DOHH2 (cell line): ENCODE data around the gene TTLL9.

Experiments used
- H3F3A ChIP-seq: fragments of 200-600 bp; sonication (generic), shearing (Covaris generic); 2 replicates; pipeline ENCODE4 v1.6.0; 2016; ENCODE audit warnings: antibody characterized with exemption, mild to moderate bottlenecking; ENCODE audit not compliant: control insufficient read depth, insufficient read depth
- H3K27ac ChIP-seq: fragments of 200-600 bp; sonication (generic); 2 replicates; pipeline ENCODE4 v1.5.1; 2014; ENCODE audit warnings: low read depth, mild to moderate bottlenecking, low read length, moderate library complexity
- H3K27me3 ChIP-seq: fragments of 200-600 bp; sonication (generic); 2 replicates; pipeline ENCODE4 v1.6.1; 2014; ENCODE audit warnings: mild to moderate bottlenecking, low read length, mixed read lengths; ENCODE audit not compliant: control insufficient read depth
- H3K36me3 ChIP-seq: fragments of 200-600 bp; sonication (generic); 2 replicates; pipeline ENCODE4 v1.6.1; 2014; ENCODE audit warnings: mild to moderate bottlenecking, low read length, moderate library complexity, mixed read lengths; ENCODE audit not compliant: control insufficient read depth
- H3K4me1 ChIP-seq: fragments of 200-600 bp; sonication (generic); 2 replicates; pipeline ENCODE4 v1.6.1; 2014; ENCODE audit warnings: mild to moderate bottlenecking, low read length, mixed read lengths; ENCODE audit not compliant: control insufficient read depth
- H3K4me2 ChIP-seq: fragments of 200-600 bp; sonication (generic); 2 replicates; pipeline ENCODE4 v1.6.0; 2014; ENCODE audit warnings: mild to moderate bottlenecking, low read length, moderate library complexity
- H3K4me3 ChIP-seq: fragments of 200-600 bp; sonication (generic); 2 replicates; pipeline ENCODE4 v1.5.1; 2014; ENCODE audit warnings: mild to moderate bottlenecking, low read length, mixed read lengths
- H3K79me2 ChIP-seq: fragments of 200-600 bp; sonication (generic); 2 replicates; pipeline ENCODE4 v1.6.1; 2014; ENCODE audit warnings: mild to moderate bottlenecking, low read length, mixed read lengths; ENCODE audit not compliant: control insufficient read depth
- H3K9me2 ChIP-seq: fragments of 200-600 bp; sonication (generic); replicated peaks from 2 replicates; pipeline ENCODE4 v1.6.1; 2014; ENCODE audit warnings: mild to moderate bottlenecking, low read length, mixed read lengths; ENCODE audit not compliant: control insufficient read depth
- H3K9me3 ChIP-seq: fragments of 200-600 bp; sonication (generic); 2 replicates; pipeline ENCODE4 v1.6.1; 2014; ENCODE audit warnings: antibody characterized with exemption, low read length, mixed read lengths; ENCODE audit not compliant: control insufficient read depth, insufficient read depth
- H4K20me1 ChIP-seq: fragments of 200-600 bp; sonication (generic); 2 replicates; pipeline ENCODE4 v1.6.0; 2014; ENCODE audit warnings: low read depth, mild to moderate bottlenecking, antibody characterized with exemption, low read length, moderate library complexity; ENCODE audit not compliant: control insufficient read depth, insufficient read depth
- EZH2phosphoT487 ChIP-seq: fragments of 200-600 bp; sonication (generic); IDR thresholded peaks from 2 replicates; pipeline ENCODE4 v1.6.1; 2017; ENCODE audit warnings: borderline replicate concordance, mild to moderate bottlenecking, antibody characterized with exemption, low read length, moderate library complexity, mixed read lengths
- TF ChIP-seq, protein P1 (sequence below): fragments of 200-600 bp; sonication (generic); IDR thresholded peaks from one replicate; pipeline ENCODE4 v1.5.1; 2014; ENCODE audit warnings: antibody characterized with exemption, mild to moderate bottlenecking, low read depth, low read length; ENCODE audit not compliant: poor library complexity, severe bottlenecking

TTLL9 gene

DNA sequence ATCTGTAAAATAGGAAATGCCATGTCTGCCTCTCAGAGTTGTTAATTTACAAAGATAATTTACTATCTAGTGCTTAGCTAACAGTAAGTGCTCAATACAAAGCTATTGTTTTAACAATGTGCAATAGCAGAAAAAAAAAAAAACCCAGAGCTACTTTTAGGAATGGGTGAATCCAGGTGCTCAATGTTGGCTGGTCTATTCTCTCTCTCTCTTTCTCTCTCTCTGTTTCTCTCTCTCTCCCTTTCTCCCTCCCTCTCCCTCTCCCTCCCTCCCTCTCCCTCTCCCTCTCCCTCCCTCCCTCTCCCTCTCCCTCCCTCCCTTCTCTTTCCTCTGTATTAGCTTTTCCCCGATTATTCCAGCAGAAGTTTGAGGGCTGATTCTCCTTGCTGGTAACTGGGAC lies 67.4 kb downstream of the TTLL9 start:
- no peak overlapping the region for H3K4me3 ChIP-seq
- H3K4me1 ChIP-seq, result no peaks in the 10 kb centered on the region
- no peaks in the 10 kb centered on the region for H3K9me2 ChIP-seq
- H3K9me3 ChIP-seq, result no peaks in the 10 kb centered on the region
- no peaks in the 10 kb centered on the region for H3K36me3 ChIP-seq
- no peaks in the 10 kb centered on the region for H3K27me3 ChIP-seq
- no peak overlapping the region for H3K27ac ChIP-seq
- H3K79me2 ChIP-seq, result no peaks in the 10 kb centered on the region
- no peaks in the 10 kb centered on the region for H3F3A ChIP-seq
- TF ChIP-seq, protein P1, sequence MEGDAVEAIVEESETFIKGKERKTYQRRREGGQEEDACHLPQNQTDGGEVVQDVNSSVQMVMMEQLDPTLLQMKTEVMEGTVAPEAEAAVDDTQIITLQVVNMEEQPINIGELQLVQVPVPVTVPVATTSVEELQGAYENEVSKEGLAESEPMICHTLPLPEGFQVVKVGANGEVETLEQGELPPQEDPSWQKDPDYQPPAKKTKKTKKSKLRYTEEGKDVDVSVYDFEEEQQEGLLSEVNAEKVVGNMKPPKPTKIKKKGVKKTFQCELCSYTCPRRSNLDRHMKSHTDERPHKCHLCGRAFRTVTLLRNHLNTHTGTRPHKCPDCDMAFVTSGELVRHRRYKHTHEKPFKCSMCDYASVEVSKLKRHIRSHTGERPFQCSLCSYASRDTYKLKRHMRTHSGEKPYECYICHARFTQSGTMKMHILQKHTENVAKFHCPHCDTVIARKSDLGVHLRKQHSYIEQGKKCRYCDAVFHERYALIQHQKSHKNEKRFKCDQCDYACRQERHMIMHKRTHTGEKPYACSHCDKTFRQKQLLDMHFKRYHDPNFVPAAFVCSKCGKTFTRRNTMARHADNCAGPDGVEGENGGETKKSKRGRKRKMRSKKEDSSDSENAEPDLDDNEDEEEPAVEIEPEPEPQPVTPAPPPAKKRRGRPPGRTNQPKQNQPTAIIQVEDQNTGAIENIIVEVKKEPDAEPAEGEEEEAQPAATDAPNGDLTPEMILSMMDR, result no peak
- TF ChIP-seq EZH2phosphoT487, result no peak
- no peaks in the 10 kb centered on the region; the same call in 1 of the 2 replicates for H4K20me1 ChIP-seq
- no peak overlapping the region for H3K4me2 ChIP-seq

DNA sequence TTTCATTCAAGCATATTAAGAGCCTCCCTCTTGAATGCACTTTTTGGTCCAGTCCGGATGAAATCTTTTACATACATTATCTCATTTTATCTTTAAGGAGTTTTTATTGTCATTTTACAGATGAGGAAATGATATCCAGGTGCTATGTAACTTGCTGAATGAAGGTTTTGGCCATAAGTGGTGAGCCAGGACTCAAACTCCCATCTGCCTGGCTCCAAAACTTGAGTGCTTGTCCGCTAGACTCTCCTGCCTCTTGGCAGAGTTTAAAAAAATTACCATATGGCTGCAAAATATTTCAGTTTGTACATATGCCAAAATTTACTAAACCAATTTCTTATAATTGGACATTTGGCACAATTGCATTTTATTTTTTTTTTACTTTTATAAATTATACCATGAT lies 69.2 kb downstream of the TTLL9 start:
- H3K36me3 ChIP-seq, result peaks cover 4% of the 10 kb centered on the region
- H3K27me3 ChIP-seq, result no peaks in the 10 kb centered on the region
- no peak overlapping the region for H3K4me3 ChIP-seq
- no peaks in the 10 kb centered on the region for H3K9me2 ChIP-seq
- no peak overlapping the region for H3K27ac ChIP-seq
- H3K4me2 ChIP-seq, result no peak overlapping the region
- TF ChIP-seq EZH2phosphoT487, result no peak
- TF ChIP-seq, protein P1, result no peak
- H3F3A ChIP-seq, result no peaks in the 10 kb centered on the region
- H3K4me1 ChIP-seq, result no peaks in the 10 kb centered on the region
- no peaks in the 10 kb centered on the region; the same call in 1 of the 2 replicates for H4K20me1 ChIP-seq
- no peaks in the 10 kb centered on the region for H3K9me3 ChIP-seq
- H3K79me2 ChIP-seq, result no peaks in the 10 kb centered on the region

DNA sequence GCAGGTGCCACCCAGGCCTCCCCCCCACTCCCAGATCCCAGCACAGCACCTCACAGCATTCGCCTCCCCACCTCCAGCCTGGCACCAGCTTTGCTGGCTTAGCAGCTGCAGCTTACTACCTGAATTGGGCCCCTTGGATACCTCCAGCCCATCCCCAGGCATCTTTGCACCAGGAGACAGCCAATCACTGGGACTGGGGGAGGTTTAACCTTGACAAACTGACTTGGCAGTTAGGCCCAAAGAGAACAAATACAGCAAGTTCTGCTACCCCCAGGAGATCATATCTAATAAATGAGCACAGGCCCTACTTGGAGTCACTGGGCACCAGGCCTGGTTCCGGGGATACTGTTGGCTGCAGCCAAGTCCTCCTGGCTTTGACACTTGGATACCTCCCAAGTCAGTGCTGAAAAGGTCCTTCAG lies 72.6 kb downstream of the TTLL9 start:
- Histone ChIP-seq H4K20me1 (no peaks in the 10 kb centered on the region), H3K4me2 (no peak overlapping the region), H3K27me3 (no peaks in the 10 kb centered on the region), H3K79me2 (peaks cover 2% of the 10 kb centered on the region), H3K9me2 (no peaks in the 10 kb centered on the region), H3K27ac (no peak overlapping the region), H3K9me3 (no peaks in the 10 kb centered on the region), H3K36me3 (peaks cover 38% of the 10 kb centered on the region), H3F3A (no peaks in the 10 kb centered on the region), H3K4me1 (no peaks in the 10 kb centered on the region), H3K4me3 (no peak overlapping the region)
- TF ChIP-seq EZH2phosphoT487, result no peak
- TF ChIP-seq, protein P1, result no peak
